Activated CD8-positive, alpha-beta memory T cell treated with anti-CD3 and anti-CD28 coated beads for 1 hour (primary cell): ENCODE data around the gene MAB21L3.

ENCODE experiments used
- DNase-seq, 2 donors: peaks; one replicate each; pipeline ENCODE4 v3.0.0-alpha.2; 2020; ENCODE audit warnings: low read depth in 1 of 2; ENCODE audit errors: extremely low read depth in 1 of 2

The MAB21L3 gene

DNA sequence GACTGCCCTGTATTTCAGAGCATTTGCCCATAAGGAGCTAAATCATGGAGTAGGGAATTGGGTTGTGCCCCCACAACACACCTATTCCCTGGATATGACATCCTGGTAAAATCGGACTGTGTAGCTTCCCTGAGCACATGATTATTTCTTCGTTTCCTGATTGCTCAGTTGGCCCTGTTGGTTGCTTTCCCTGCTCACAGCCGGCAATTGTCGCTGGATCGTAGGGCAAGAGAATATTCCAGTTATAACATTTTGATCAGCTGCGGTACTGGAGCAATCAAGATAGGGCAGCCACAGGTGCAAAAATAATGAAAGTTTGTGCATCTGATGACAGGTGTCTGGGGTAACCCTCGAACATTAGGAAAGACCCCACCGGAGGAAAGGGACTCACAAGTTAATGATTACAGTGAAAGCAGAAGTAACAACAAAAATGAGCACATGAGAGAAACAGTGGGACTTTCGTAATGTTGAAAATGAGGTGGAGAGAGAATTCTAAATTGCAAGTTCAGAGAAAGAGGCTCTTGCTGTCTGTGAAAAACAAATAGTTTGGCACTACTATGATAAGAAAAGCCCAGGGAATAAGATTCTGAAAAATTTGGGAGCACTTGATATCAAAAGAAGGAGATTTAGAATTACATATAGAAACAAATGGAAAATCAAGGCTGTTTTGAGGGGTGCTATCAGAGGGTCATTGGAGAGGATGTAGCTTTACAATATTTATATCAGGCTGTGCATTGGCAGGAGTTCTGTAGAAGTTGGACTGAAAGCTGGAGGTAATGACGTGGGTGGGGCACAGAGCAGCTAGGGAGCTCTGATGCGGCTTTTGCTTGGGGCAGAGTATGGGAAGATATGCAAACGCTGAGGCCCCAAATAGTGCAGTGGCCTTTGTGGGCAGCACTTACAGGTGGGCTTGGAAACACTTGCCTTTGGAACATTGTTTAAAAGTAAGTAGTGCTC is at the start of gene MAB21L3:
TSS of gene MAB21L3 (plus strand) at position 833 of the 957 bp plus-strand sequence. CDS start 1,217 bp downstream, outside the sequence.
- DNase-seq: no peak

DNA sequence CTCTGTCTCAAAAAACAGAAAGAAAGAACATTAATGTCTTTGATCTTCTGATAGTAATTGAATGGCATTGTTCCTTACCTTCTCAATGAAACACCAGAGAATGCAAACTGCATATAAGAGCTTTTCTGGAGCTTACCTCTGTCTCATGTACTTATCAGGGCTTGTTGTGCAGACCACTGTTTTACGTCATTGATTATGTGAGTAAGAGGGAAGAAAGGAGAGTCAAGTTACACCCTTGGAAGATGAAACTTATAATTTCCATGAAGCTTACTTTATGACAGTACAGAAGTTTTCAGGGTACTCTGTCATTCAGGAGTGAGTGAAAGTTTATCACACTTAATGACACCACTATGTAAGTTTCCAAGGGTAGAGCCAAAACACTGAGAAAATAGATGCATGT is 49.0 kb upstream of the MAB21L3 start:
- DNase-seq: no peak

DNA sequence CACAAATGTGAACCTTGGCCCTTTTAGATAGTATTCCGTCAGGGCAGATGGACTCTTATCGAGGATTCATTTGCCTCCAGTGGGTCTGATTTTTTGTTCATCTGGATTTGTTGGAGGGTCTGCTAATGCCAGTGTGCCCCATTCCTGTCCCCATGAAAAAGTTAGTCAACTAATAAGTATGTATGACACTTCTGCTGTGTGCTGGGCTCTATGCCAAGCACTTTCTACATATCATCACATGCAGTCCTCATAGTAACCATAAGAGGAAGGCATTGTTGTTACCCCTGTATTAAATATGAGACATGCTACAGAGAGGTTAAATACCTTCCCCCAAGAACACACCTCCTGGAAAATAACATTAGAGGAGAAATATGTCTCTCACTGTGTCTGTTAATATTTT is 46.6 kb upstream of the MAB21L3 start:
- no peak for DNase-seq

DNA sequence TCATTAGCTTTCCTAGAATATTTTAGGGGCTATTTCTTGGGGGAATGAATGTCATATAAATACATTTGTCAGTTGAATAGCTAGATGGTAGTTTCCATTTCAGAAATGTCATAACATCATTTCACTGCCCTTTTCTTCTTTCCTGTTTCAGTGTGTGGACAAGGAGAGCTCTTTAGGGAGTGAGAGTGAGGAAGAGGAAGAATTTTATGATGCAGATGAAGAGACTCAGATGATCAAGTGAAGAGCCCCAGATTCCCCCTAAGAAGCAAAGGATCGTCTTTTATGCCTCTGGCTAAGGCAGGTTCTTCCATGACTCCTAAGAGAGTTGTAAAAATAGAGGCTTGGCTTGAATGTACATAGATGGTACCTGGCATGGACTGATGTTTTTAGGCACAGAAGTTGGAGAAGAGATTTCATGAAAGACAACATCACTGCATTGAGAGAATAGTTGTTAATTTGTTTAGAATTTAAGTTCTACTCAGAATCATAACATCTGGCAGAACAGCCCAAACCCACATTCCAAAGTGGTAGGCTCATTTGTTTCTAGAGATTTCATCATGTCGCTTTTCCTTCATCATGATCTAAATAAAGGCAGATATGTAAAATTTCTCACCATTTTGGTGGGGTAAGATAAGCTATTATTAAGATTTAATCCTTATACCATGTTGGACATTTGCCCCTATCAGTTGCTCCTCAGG is 44.2 kb upstream of the MAB21L3 start:
- DNase-seq: no peak

DNA sequence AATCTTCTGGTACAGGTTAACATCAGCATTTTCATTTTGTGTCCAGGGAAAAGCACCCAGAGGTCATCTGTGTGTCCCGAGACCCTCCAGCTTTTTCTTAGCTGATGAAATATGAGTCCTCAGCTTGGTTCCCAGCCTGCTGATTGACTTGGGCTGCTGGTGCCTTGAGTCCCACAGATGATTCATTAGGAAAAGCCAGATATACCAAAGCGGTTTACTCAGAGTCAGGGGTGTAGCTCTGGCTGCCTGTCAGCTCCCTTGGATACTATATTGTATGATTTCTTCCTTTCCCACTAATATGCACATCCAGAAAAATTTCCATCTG is 43.7 kb upstream of the MAB21L3 start:
- DNase-seq: no peak

DNA sequence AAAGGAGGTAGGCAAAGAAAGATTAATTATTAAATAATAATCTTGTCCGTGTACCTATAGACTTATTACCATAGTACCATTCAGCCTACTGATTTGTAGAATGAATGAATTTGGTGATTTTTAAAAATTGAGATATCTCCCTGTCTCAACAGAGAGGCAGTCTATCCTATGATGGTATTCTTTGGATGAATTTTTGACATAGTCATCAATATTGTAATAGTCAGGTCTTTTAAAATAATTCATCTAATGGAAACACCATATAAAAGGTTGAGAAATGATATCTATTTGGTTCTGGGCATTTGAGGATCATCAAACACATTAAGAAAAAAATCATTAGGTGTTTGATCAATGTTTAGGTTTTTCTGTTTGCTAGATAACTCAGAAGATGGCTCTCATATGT is 35.6 kb upstream of the MAB21L3 start:
- DNase-seq: no peak

DNA sequence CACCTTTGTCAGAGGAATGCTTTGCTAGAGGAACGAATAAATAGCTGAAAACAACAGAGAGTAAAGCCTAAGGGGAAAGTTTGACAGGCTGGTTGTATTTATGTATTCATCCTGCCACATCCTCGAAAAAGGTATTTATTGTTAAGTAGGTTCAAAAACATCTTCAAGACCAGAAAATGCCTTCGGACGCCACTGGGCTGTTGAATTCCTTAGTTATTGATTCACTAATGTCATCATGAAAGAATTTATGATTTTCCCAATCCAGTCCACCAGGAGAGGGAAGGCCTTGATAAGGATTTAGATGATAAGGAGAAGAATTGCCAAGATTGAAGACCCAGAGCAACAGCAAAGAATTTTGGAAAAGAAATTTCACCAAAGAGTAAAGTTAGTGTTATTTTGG is 35.2 kb upstream of the MAB21L3 start:
- DNase-seq: no peak

DNA sequence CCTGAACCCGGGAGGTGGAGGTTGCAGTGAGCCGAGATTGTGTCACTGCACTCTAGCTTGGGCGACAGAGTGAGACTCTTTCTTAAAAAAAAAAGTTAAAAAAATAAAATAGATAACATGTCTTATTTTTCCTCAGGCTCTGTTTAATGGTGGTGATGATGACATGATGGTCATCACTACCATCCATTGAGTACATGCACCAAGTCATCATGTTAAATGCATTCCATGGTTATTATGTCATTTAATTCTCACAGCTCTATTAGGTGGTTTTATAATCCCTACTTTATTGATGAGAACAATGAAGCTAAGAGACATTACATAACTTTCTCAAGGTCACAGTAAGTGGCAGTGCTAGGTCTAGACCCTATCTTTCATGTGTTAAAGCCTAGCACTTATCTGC is 34.4 kb upstream of the MAB21L3 start:
- DNase-seq: no peak

DNA sequence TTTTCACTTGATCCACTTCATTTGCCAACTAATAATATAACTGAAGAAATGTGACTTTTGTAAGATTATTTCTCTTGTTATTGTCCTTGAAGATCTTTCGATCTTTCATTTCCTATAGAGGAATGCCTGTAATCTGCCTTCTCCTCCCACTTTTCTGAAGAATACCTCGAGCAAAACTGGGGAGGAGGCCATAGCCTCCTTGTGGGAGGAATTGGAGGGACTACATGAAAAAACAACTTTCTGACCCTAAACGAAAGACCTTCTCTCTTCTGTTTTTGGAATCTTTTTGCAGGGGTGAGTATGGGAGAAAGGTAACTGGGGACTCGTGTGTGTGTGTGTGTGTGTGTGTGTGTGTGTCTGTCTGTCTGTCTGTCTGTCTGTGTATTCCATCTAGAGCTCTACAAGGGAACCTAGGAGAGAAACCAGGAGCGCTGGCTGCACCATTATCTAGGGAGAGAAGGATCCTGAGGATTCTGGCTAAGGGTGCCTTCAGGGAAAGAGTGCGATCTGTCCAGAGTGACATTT is 32.4 kb upstream of the MAB21L3 start:
- no peak for DNase-seq

DNA sequence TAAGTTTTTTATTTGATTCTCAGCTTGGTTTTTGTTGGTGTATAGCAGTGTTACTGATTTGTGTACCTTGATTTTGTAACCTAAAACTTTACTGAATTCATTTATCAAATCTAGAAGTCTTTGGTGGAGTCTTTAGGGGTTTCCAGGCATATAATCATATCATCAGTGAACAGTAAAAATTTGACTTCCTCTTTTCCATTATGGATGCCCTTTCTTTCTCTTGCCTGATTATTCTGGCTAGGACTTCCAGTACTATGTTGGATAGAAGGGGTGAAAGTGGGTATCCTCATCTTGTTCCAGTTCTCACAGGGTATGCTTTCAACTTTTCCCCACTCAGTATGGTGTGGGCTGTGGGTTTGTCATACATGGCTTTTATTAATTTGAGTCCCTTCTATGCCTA is 23.6 kb upstream of the MAB21L3 start:
- DNase-seq: no peak

DNA sequence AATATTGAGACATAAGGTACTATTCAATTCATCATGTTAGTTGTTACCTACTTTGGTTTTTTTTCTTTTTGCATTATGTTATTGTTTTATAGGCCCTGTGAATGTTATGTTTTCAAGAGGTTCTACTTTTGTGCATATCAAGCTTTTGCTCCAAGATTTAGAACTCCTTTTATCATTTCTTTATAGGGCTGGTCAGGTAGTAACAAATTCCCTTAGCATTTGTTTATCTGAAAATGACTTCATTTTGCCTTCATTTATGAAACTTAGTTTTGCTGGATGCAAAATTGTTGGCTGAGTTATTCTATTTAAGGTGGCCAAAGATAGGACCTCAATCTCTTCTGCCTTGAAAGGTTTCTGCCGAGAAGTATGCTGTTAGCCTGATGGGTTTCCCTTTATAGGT is 21.3 kb upstream of the MAB21L3 start:
- no peak for DNase-seq

DNA sequence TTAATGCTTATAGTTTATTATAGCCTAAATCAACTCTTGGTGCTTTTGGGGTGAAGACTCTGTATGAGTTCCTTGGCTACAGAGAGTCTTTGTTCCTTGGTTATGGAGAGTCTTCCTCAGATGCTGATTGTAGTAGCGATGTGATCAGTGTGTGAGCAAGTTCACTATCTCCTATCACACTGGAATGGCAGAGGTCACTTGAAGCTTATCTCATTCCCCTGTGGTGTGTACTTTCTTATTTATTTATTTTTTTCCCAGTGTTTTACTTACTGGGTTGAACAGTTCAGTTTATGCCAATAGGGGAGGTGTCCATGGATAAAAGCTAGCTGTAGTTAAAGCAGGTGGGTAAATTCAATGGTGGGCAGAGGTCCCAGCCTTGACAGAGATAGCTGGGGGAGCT is 20.1 kb upstream of the MAB21L3 start:
- no peak for DNase-seq

DNA sequence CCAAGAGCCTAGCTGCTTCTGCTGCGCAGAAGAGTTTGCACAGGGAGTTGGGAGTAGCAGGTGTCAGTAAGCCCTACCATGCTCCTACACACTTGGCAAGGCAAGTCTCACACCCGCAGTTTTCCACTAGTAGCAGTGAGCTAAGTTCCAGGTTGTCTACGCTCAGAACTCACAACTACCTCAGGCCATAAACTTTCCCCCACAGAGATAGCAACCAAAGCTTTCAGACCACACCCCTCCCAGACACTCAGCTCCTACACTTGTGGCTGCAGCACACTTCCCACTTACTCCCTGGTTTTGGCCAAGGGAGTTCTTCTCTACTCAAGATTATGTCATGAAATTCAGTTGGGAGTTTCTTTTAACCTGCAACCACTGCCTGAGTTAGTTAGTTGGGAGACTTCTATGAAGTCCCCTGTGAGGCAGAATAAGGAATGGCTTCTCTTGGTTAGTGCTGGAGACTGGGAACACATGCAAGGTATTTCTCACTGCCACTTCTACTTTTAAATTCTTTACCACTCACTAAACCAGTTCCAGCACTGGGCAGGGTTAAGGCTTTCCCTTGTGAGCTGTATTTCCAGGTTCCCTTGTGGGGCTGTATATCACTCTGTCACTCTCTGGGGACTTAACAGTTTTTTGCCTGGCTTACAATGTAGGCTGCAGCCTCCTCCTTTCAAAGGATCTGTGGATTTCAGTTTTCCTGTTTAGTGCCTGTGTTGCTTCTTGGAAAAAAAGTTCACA is 18.3 kb upstream of the MAB21L3 start:
- DNase-seq: no peak

DNA sequence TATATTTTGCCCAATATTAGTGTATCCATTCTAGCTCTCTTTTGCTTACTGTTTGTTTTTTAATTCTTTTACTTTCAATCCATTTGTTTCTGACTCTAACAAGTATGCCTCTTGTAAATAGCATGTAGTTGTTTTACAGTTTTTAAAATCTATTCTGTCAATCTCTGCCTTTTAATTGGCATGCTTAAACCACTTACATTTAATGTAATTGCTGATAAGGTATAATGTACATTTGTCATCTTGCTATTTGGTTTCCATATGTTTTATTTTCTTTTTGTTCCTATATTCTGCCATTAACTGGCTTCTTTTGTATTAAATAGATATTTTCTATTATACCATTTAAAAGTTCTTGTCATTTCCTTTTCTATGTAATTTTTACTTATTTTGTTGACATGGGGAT is 16.2 kb upstream of the MAB21L3 start:
- DNase-seq: no peak

DNA sequence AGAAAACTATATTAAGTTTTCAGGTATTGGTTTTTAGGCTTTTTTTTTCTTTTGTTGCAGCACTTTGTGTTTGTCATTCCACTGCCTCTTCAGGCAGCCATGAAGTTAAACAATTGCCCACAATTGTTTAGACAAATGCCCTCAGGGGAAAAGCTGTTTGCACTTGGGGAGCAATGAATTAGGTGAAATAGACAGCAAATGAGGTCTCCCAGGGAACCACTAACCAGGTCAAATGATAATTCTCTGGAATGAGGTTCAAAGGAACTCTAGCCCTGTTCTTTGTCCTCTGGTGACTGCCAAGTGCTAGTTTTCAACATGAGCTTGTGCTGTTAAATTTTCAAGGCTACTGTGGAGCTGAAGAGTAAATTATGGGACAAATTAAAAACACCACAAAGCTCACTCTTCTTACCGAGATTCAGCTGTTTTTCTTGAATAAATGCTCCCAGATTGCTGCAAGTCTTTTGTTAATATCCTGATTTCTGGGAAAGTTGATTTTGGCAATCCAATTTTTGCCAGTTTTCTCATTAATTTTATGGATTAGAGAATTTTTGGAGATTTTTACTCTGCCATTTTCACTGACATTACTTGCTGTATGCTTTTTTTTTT is 15.1 kb upstream of the MAB21L3 start:
- DNase-seq: no peak

DNA sequence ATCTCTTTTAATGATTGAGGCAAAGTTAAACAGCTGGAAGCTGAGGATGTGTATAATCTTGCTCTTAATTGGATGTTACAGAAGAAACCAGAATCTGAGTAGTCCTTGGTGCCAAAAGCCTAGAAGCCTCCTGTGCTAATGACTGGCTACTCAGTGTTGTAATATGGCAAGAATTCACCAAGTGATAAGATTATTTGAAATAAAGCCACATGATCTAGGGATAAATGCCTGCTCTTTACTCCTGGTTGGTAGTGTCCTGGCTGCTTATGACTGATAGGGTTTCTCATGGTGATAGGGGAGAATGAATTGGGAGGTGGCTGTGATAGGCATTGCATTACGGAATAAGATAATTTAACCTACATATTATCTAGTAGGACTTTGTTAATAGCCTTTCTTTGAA is 13.6 kb upstream of the MAB21L3 start:
- DNase-seq: no peak

DNA sequence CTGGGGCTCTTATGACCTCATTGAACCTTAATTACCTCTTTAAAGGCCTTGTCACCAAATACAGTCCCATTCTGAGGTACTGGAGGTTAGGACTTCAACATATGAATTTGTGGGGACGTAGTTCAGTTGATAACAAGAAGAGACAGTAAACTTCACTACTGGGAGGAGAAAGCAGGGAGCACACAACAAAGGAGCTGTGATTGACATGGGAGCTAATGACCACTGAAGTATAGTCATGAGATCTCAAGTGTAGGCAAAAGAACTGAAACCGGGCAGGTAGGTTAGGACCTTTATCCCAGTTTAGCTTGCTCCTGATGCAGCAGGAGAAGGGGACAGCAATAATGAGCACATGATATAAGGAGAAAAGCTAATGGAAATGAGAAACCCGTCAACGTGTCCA is 11.8 kb upstream of the MAB21L3 start:
- DNase-seq: no peak

DNA sequence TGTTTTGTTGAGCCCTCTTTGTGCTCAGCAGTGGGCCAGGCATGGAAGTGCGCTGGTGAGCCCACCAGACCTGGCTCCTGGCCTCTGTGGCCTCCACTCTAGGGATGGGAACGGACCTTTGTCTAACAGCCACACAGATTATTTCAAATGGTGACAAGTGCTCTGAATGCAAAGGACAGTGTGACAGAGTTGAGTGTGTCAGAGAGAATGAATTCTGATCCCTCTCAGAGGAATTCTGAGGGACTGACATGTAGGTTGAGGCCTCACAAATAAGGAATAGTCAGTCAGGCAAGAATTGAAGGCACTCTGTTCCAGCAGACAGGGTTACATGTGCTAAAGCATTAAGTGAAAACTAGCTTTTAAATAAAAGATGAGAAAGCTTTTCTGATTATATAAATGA is 11.3 kb upstream of the MAB21L3 start:
- DNase-seq: no peak

DNA sequence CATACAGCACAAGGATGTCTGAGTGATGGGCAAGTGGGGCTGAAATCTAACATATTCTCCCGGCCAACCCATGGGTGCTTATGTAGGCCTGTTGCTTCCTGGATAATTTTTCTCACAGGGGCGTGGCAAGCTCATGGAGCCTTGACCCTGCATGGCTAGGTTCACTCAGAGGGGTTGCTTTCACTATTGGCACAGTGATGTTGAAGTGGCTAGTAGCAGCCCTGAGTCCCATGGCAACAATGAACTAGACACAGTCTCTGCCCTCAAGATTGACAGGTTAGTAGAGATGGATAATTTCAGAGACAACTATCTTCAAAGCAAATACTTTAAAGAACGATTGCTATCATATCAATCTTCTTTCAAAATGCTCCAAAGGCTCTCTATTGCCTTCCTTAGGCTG is 6.5 kb upstream of the MAB21L3 start:
- DNase-seq: no peak

DNA sequence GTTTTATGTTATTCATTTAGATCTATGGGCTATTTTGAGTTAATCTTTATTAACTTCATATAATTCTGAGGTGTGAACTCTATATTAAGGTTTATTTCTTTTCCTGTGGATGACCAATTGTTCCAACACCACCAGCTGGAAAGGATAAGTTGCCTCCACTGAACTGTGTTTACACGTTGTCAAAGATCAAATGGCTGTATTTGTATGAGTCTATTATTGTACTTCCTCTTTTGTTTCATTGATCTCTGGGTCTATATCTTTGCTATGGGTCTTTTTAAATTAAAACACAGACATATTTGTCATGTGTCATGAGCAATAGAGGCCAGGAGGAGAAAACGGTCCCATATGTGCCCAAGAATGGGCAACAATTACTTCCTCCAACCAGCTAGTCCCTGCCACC is 5.2 kb upstream of the MAB21L3 start:
- no peak for DNase-seq

DNA sequence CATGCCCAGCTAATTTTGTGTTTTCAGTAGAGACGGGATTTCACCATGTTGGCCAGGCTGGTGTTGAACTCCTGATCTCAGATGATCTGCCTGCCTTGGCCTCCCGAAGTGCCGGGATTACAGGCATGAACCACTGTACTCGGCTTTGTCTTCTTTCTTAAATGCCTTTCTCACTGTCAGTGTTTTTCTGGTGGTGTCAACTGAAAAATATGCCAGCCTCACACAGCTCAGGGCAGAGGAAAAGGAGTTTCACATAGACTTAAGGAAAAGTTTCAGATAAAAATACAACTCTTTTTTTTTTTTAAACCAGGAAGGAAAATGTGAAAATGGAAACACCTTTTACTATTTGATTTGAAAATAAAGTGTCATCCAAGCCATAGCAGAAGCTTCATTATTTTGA is 4.6 kb upstream of the MAB21L3 start:
- DNase-seq: no peak
